Retinal pigment epithelial cell (primary cell): Measurements from ENCODE around the gene ODF4.
"Not testable (repeated sequence)": the region's sequence is repeated elsewhere in the genome, so short reads cannot be mapped to it uniquely, and the experiment has no call there.

ENCODE experiments used
- DNase-seq: peaks from one replicate; pipeline ENCODE4 v3.0.0-alpha.2; 2010; ENCODE audit warnings: low read depth
- H3K4me3 ChIP-seq: 2 replicates; pipeline ENCODE4 v1.5.1; 2011; ENCODE audit warnings: mild to moderate bottlenecking, low read length, control low read depth, moderate library complexity
- TF ChIP-seq, protein P1 (sequence below): conservative IDR thresholded peaks from 2 replicates; pipeline ENCODE4 v1.5.1; 2011; ENCODE audit warnings: low read depth, low read length, control low read depth, inconsistent platforms

Gene ODF4

DNA sequence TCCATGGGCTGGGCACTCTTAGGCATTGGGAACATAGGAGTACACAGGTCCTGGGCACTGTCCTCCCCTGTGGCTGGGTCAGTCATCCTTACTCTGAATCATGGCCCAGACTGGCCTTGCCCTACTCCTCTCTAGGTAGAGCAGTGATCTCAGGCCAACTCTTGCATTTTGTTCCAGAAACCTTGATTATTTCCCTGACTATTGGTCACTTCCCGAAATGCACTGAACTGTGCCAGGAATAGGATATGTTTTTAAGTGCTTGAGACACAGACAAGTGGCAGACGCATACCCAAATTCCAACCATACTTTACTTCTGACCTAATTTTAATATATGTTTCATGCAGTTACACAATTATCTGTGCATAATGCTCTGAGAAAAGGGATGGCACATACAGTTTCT lies 26.6 kb downstream of the ODF4 start:
- DNase-seq: peak; percentile 39
- TF ChIP-seq, protein P1, sequence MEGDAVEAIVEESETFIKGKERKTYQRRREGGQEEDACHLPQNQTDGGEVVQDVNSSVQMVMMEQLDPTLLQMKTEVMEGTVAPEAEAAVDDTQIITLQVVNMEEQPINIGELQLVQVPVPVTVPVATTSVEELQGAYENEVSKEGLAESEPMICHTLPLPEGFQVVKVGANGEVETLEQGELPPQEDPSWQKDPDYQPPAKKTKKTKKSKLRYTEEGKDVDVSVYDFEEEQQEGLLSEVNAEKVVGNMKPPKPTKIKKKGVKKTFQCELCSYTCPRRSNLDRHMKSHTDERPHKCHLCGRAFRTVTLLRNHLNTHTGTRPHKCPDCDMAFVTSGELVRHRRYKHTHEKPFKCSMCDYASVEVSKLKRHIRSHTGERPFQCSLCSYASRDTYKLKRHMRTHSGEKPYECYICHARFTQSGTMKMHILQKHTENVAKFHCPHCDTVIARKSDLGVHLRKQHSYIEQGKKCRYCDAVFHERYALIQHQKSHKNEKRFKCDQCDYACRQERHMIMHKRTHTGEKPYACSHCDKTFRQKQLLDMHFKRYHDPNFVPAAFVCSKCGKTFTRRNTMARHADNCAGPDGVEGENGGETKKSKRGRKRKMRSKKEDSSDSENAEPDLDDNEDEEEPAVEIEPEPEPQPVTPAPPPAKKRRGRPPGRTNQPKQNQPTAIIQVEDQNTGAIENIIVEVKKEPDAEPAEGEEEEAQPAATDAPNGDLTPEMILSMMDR: no peak
- H3K4me3 ChIP-seq: no peak overlapping the region

DNA sequence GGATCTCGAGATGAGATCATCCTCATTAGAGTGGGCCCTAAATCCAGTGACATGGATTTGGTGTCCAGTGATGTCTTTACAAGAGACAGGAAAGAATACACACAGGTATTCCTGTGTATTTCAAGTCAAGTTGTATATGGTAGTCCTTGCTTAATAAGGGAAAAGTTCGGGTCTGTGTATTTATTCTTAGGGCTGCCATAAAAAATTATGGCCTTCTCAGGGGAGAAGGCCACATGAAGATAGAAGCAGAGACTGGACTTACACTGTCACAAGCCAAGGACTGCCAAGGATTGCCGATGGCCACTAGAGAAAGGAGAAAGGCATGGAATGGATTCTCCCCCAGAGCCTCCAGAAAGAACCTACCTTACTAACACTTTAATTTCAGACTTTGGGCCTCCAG lies 28.6 kb downstream of the ODF4 start:
- TF ChIP-seq, protein P1: no peak
- H3K4me3 ChIP-seq: no peak overlapping the region
- DNase-seq: no peak

- no peak for DNase-seq
- no peak overlapping the region for H3K4me3 ChIP-seq
- TF ChIP-seq, protein P1: no peak
These were observed 30.3 kb downstream of the ODF4 start for GRCh38 chr17:8369944-8370343.

DNA sequence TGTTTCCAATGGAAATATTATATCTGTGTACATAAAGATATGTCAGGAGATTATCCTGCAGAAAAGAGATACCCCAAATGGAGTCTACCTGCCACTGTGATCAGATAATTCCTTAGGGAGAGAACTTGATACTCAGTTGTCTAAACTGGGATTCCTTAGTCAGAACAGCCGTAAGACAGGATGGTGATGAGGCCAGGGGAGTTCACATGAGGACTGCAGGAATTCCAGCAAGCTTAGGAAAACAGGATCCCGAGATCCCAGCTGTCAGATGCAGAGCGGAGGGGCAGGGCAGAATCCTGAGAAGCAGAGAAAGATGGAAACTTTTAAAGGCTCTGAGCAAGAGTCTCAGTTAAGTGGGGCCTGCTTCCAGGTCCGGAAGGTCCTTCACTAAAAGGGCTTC lies 32.1 kb downstream of the ODF4 start:
- DNase-seq: no peak
- no peak overlapping the region for H3K4me3 ChIP-seq
- TF ChIP-seq, protein P1: no peak

DNA sequence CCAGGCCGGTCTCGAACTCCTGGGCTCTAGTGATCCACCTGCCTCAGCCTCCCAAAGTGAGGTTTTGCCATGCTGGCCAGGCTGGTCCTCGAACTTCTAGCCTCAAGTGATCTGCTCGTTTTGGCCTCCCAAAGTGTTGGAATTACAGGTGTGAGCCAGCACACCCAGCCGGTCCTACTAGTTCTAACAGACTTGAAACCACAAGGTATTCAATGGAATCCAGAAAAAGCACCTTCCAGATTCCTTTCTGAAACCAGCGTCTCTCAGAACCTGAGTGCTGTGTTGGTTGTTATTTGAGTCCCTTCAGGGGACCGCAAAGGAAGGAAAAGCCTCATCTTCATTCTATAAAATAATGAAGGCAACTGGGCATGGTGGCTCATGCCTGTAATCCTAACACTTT lies 32.8 kb downstream of the ODF4 start:
- TF ChIP-seq, protein P1: no peak
- no peak for DNase-seq
- H3K4me3 ChIP-seq: no peak overlapping the region

DNA sequence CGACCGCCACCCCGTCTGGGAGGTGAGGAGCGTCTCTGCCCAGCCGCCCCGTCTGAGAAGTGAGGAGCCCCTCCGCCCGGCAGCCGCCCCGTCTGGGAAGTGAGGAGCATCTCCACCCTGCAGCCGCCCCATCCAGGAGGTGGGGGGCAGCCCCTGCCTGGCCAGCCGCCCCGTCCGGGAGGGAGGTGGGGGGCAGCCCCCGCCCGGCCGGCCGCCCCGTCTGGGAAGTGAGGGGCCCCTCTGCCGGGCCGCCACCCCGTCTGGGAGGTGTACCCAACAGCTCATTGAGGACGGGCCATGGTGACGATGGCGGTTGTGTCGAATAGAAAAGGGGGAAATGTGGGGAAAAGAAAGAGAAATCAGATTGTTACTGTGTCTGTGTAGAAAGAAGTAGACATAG lies 34.2 kb downstream of the ODF4 start:
- not testable (repeated sequence) for H3K4me3 ChIP-seq, DNase-seq

DNA sequence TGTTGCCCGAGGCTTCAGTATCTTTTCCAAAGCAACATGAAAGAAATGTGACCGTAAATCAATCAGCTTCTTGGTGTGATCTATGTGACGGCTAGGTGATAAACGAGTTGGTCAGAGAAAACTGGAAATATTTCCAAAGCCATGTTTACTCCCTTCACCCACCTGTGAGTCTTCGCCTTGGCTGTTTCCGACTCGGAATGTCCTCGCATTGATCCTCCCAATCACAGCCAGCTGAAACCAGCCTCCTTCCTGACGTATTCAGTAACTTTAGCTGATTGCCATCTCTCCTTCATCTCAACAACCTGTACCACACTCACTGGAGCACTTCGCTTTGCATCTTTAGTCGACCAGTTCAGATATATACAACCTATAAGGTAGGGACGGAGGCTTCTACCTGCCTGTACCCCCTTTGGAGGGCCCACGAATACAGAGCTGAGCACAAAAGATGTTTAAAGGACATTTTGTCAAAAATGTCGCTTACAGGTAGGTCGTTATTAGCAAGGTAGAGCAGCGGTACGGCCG lies 36.2 kb downstream of the ODF4 start:
- DNase-seq: no peak
- H3K4me3 ChIP-seq: peak overlapping the region; percentile 83
- TF ChIP-seq, protein P1: no peak
